GF-D8 (cell line): ENCODE data around the gene POLE2.
"Not testable (repeated sequence)": the region's sequence is repeated elsewhere in the genome, so short reads cannot be mapped to it uniquely, and the experiment has no call there.

Experiments used
- DNase-seq: peaks from one replicate; lab custom pipeline; 2025; lab: John Stamatoyannopoulos, UW

The POLE2 gene

GRCh38 chr14:49659526-49660455 lies 28.2 kb downstream of the POLE2 start:
- DNase-seq, result no peak

- not testable (repeated sequence) for DNase-seq
Measured at GRCh38 chr14:49657500-49657899, 30.5 kb downstream of the POLE2 start.

- DNase-seq, result no peak
Measured at GRCh38 chr14:49654511-49654910, 33.5 kb downstream of the POLE2 start.

- no peak for DNase-seq
Measured at GRCh38 chr14:49653508-49653907, 34.5 kb downstream of the POLE2 start.

GRCh38 chr14:49642163-49642562 lies 45.9 kb downstream of the POLE2 start:
- no peak for DNase-seq

GRCh38 chr14:49641697-49642129 lies 46.3 kb downstream of the POLE2 start:
- no peak for DNase-seq

GRCh38 chr14:49640540-49641417 lies 47.2 kb downstream of the POLE2 start:
- DNase-seq, result no peak

- DNase-seq, result no peak
Measured at GRCh38 chr14:49637534-49638078, 50.4 kb downstream of the POLE2 start.

GRCh38 chr14:49636866-49637265 lies 51.1 kb downstream of the POLE2 start:
- DNase-seq, result no peak

GRCh38 chr14:49634547-49635334 lies 53.3 kb downstream of the POLE2 start, which contains the start of gene DNAAF2:
TSS of gene DNAAF2 (minus strand) at chr14:49635244. CDS start at chr14:49635149, 95 bp downstream.
- DNase-seq, result peak; percentile 45

GRCh38 chr14:49633640-49634546 lies 54.1 kb downstream of the POLE2 start:
- DNase-seq, result peak; percentile 84

- DNase-seq, result no peak
Measured at GRCh38 chr14:49623941-49624839, 63.8 kb downstream of the POLE2 start.

- DNase-seq, result no peak
Measured at GRCh38 chr14:49623387-49623786, 64.6 kb downstream of the POLE2 start.

GRCh38 chr14:49622022-49622607 lies 65.9 kb downstream of the POLE2 start:
- no peak for DNase-seq

- peak; percentile 34 for DNase-seq
Measured at GRCh38 chr14:49621114-49621881, 66.7 kb downstream of the POLE2 start.

- peak; percentile 92 for DNase-seq
Measured at GRCh38 chr14:49620182-49621113, 67.6 kb downstream of the POLE2 start, which contains the start of the genes MGAT2 and RPL36AL. TSS of gene MGAT2 (plus strand) at chr14:49620799. CDS start at chr14:49621269, 470 bp downstream. TSS of gene RPL36AL (minus strand) at chr14:49620626. CDS start at chr14:49619104, 1,522 bp downstream.

- no peak for DNase-seq
Measured at GRCh38 chr14:49619730-49620129, 68.3 kb downstream of the POLE2 start.
